ENCODE measurements around the gene SORBS1. TPM values are rescaled to one million over a fixed set of nuclear protein-coding genes. Genes with fewer than 3 reads are reported as not detected.
A peak's percentile ranks its signal among the peaks of the same experiment; 100 is the strongest.

Gene SORBS1
- total RNA-seq, 1 donor from 2014 or later, result 896 TPM

DNA sequence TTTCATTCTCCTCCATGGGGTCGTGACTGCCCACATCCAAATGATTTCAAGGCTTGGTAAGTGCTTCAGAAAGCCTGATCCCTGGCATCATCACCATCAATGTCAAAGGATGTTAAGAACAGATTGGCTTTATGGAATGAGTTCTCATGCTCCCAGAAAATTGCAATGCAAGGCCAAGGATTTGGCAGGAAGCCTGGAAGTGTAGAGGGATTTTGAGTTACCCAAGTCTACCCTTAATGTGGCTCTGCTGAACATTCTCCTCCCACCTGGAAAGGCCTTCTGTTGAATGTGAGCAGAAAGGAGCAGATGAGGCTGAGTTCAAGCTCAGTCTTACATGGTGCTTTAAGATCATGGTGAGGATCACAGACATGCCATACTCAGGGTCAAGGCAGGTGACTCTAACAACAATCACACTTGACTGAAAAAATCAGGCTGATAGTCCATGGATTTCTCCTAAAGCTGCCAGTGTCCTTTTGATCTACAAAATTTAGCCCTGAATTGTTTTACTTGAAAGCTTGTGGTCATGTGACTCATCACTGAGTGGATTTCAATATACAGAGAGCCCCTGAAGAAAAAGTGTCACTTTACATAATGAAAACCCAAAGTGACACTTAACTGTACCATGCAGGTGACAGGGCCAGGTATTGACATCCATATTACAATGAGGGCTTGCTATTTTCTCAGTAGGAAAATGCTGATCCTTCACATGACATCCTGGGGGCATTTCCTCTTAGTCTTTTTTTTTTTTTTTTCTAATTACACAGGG lies 159.3 kb downstream of the SORBS1 start:
- no peaks in the 10 kb centered on the region for H3K9me3 ChIP-seq (replicated peaks)
- intact Hi-C loops (cut with micrococcal nuclease), result no loop called here
- H3K4me1 ChIP-seq, result peaks cover 98% of the 10 kb centered on the region
- peak overlapping the region; percentile 97 for H3K27ac ChIP-seq (replicated peaks)
- peaks cover 81% of the 10 kb centered on the region for H3K36me3 ChIP-seq
- no peaks in the 10 kb centered on the region for H3K27me3 ChIP-seq (ENCODE audit: low read depth)
- no peak for DNase-seq
- H3K4me3 ChIP-seq, result no peak overlapping the region
- TF ChIP-seq, protein P1, sequence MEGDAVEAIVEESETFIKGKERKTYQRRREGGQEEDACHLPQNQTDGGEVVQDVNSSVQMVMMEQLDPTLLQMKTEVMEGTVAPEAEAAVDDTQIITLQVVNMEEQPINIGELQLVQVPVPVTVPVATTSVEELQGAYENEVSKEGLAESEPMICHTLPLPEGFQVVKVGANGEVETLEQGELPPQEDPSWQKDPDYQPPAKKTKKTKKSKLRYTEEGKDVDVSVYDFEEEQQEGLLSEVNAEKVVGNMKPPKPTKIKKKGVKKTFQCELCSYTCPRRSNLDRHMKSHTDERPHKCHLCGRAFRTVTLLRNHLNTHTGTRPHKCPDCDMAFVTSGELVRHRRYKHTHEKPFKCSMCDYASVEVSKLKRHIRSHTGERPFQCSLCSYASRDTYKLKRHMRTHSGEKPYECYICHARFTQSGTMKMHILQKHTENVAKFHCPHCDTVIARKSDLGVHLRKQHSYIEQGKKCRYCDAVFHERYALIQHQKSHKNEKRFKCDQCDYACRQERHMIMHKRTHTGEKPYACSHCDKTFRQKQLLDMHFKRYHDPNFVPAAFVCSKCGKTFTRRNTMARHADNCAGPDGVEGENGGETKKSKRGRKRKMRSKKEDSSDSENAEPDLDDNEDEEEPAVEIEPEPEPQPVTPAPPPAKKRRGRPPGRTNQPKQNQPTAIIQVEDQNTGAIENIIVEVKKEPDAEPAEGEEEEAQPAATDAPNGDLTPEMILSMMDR (IDR thresholded peaks at IDR 0.05; ENCODE audit: borderline replicate concordance), result no peak

DNA sequence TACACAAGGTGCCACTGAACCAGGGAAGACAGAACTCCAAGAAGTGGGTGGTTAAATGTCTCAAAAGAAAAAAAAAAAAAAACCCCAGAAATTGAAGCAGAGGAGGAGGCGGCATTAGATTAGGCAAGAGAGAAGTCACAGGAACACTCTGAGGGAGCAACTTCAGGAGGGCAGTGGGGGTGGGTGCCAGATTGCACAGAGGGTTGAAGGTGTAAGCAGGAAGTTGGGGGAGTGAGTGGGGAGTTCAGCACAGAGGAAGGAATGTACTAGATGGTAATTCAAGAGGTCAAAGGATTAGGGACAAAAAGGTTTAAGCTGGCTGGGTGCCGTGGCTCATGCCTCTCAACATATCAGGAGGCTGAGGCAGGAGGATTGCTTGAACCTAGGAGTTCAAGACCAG lies 160.4 kb downstream of the SORBS1 start:
- Histone ChIP-seq H3K9me3 (replicated peaks) (no peaks in the 10 kb centered on the region), H3K4me1 (peaks cover 99% of the 10 kb centered on the region), H3K27ac (replicated peaks) (peak overlapping the region; percentile 97), H3K4me3 (no peak overlapping the region), H3K36me3 (peaks cover 89% of the 10 kb centered on the region), H3K27me3 (ENCODE audit: low read depth) (no peaks in the 10 kb centered on the region)
- intact Hi-C loops (cut with micrococcal nuclease), result no loop called here
- no peak for DNase-seq
- TF ChIP-seq, protein P1 (IDR thresholded peaks at IDR 0.05; ENCODE audit: borderline replicate concordance), result no peak

DNA sequence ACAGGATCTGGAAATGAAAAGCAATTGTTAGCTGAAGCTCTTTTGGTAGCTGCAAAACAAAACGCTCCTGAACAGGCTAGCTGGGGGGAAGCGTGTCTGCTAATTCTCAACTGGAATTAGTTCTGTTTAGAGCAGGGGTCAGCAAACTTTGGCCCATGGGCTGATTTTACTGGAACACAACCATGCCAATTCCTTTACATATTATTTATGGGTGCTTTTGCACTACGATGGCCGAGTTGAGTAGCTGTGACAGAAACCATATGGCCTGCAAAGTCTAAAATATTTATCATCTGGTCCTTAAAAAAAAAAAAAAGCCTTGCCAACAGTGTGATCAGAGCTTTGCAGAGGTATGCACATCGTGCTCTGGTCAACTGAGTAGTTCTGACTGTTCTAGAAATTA lies 162.0 kb downstream of the SORBS1 start:
- intact Hi-C loops (cut with micrococcal nuclease), result no loop called here
- TF ChIP-seq, protein P1 (IDR thresholded peaks at IDR 0.05; ENCODE audit: borderline replicate concordance), result no peak
- Histone ChIP-seq H3K27me3 (ENCODE audit: low read depth) (no peaks in the 10 kb centered on the region), H3K36me3 (peaks cover 92% of the 10 kb centered on the region), H3K4me3 (no peak overlapping the region), H3K9me3 (replicated peaks) (no peaks in the 10 kb centered on the region), H3K27ac (replicated peaks) (peak overlapping the region; percentile 97), H3K4me1 (peaks cover 99% of the 10 kb centered on the region)
- no peak for DNase-seq

DNA sequence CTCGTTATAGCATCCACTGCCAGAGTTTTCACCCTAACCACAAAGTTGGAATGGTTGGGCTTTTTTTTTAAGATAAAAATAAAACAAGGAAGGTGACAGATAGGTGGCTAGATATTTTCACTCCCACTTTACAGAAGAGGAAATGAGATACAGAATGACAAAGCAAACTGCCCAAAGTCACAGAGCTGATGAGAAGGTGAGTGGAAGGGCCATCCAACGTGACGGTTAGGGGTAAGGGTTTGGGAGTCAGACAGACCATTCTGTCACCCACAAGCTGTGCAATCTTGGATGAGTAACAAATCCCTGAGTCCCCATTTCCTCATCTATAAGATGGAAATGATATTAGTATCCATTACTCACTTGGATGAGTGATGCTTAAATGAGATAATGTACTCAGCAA lies 163.4 kb downstream of the SORBS1 start:
- Histone ChIP-seq H3K4me3 (no peak overlapping the region), H3K27ac (replicated peaks) (peak overlapping the region; percentile 97), H3K4me1 (peaks cover 99% of the 10 kb centered on the region), H3K36me3 (peaks cover 99% of the 10 kb centered on the region), H3K9me3 (replicated peaks) (no peaks in the 10 kb centered on the region), H3K27me3 (ENCODE audit: low read depth) (no peaks in the 10 kb centered on the region)
- no peak for DNase-seq
- intact Hi-C loops (cut with micrococcal nuclease), result no loop called here
- TF ChIP-seq, protein P1 (IDR thresholded peaks at IDR 0.05; ENCODE audit: borderline replicate concordance), result no peak

DNA sequence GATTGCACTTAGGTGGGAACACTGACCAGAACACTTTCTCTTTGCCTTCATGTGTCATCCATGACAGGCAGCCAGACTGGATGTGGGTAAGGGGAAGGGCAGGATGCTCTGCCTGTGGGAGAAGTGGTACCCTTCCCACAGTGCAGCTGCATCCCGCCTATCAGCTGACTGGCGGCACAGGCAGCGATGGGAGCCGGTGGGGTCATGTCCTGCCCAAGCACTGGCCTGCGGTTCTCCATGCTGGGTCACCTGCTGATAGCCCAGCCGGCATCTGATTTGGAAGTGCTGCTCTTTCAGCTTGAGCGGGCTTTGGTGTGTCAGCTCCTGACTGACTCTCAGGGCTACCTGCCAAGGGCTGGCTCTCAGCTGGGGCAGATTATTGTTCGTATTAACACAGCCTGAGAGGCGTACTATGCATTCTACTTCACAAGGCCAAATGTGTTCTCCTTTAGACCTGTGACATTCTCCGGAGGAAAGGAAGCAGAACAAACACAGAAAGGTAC lies 165.2 kb downstream of the SORBS1 start:
- Histone ChIP-seq H3K4me3 (no peak overlapping the region), H3K27me3 (ENCODE audit: low read depth) (no peaks in the 10 kb centered on the region), H3K4me1 (peaks cover 99% of the 10 kb centered on the region), H3K36me3 (peaks cover 100% of the 10 kb centered on the region), H3K9me3 (replicated peaks) (no peaks in the 10 kb centered on the region), H3K27ac (replicated peaks) (peak overlapping the region; percentile 97)
- intact Hi-C loops (cut with micrococcal nuclease), result no loop called here
- TF ChIP-seq, protein P1 (IDR thresholded peaks at IDR 0.05; ENCODE audit: borderline replicate concordance), result no peak
- peak; percentile 71 for DNase-seq

Measured in left ventricle myocardium inferior (tissue), 1 donor.